GM18858 (cell line): ENCODE results near the gene RNASE9.
"Not testable (repeated sequence)": the region's sequence is repeated elsewhere in the genome, so short reads cannot be mapped to it uniquely, and the experiment has no call there.

Source experiments
- ATAC-seq: cut with Tn5 transposase; IDR thresholded peaks from one replicate; pipeline ENCODE4 v1.9.1; 2021; ENCODE audit not compliant: unreplicated experiment

The RNASE9 gene

GRCh38 chr14:20560961-20561360 is at the start of gene RNASE9:
Gene RNASE9 (minus strand): TSS chr14:20561047.
- no peak for ATAC-seq

- peak; percentile 15 for ATAC-seq
Measured at GRCh38 chr14:20610002-20610765, 49.3 kb upstream of the RNASE9 start.

- peak; percentile 13 for ATAC-seq
Measured at GRCh38 chr14:20609215-20610001, 48.6 kb upstream of the RNASE9 start.

GRCh38 chr14:20608383-20609110 is 47.7 kb upstream of the RNASE9 start:
- no peak for ATAC-seq

- no peak for ATAC-seq
Measured at GRCh38 chr14:20607617-20608016, 46.8 kb upstream of the RNASE9 start.

- ATAC-seq = no peak
Measured at GRCh38 chr14:20606902-20607242, 46.0 kb upstream of the RNASE9 start.

- no peak for ATAC-seq
Measured at GRCh38 chr14:20606190-20606901, 45.5 kb upstream of the RNASE9 start.

- no peak for ATAC-seq
Measured at GRCh38 chr14:20603813-20604690, 43.2 kb upstream of the RNASE9 start.

- no peak for ATAC-seq
Measured at GRCh38 chr14:20602583-20602982, 41.7 kb upstream of the RNASE9 start.

GRCh38 chr14:20601522-20601921 is 40.7 kb upstream of the RNASE9 start:
- ATAC-seq = no peak

- ATAC-seq = no peak
Measured at GRCh38 chr14:20597108-20597507, 36.3 kb upstream of the RNASE9 start.

GRCh38 chr14:20595726-20596125 is 34.9 kb upstream of the RNASE9 start:
- not testable (repeated sequence) for ATAC-seq

GRCh38 chr14:20592574-20592973 is 31.7 kb upstream of the RNASE9 start:
- ATAC-seq = no peak

- no peak for ATAC-seq
Measured at GRCh38 chr14:20591235-20591634, 30.4 kb upstream of the RNASE9 start, which contains the start of gene RNASE12. Gene RNASE12 (minus strand): TSS chr14:20591376. CDS start chr14:20590723, 653 bp downstream.

GRCh38 chr14:20587489-20588154 is 26.8 kb upstream of the RNASE9 start, which contains the start of gene RNASE11:
Gene RNASE11 (minus strand): TSS chr14:20588001.
- ATAC-seq = no peak

GRCh38 chr14:20583908-20584307 is 23.1 kb upstream of the RNASE9 start:
- no peak for ATAC-seq

GRCh38 chr14:20583142-20583541 is 22.3 kb upstream of the RNASE9 start:
- no peak for ATAC-seq

GRCh38 chr14:20580242-20580641 is 19.4 kb upstream of the RNASE9 start:
- ATAC-seq = no peak

GRCh38 chr14:20578784-20579502 is 18.1 kb upstream of the RNASE9 start:
- no peak for ATAC-seq
